HEK293T (cell line): ENCODE data around the gene AGTRAP.

ENCODE experiments used
- CTBP1 ChIP-seq: fragments of 450-650 bp; IDR thresholded peaks from 2 replicates; pipeline ENCODE4 v1.6.1; 2016; ENCODE audit warnings: borderline replicate concordance
- ELF4 ChIP-seq: fragments of 450-650 bp; IDR thresholded peaks from 2 replicates; pipeline ENCODE4 v1.6.1; 2017; ENCODE audit warnings: antibody characterized with exemption
- SP1 ChIP-seq: fragments of 450-650 bp; IDR thresholded peaks from 2 replicates; pipeline ENCODE4 v1.6.1; 2017
- TARDBP ChIP-seq: fragments of 450-650 bp; IDR thresholded peaks from 2 replicates; pipeline ENCODE4 v1.6.1; 2016
- ZNF384 ChIP-seq: fragments of 450-650 bp; IDR thresholded peaks from 2 replicates; pipeline ENCODE4 v1.6.1; 2016

- no peak for TF ChIP-seq ELF4
- no peak for TF ChIP-seq CTBP1
- no peak for TF ChIP-seq ZNF384
- no peak for TF ChIP-seq SP1
- no peak for TF ChIP-seq TARDBP
These were observed 6.2 kb upstream of the AGTRAP start for GRCh38 chr1:11729498-11730428.
